Measurements from ENCODE around the gene ATP1A2.

DNA sequence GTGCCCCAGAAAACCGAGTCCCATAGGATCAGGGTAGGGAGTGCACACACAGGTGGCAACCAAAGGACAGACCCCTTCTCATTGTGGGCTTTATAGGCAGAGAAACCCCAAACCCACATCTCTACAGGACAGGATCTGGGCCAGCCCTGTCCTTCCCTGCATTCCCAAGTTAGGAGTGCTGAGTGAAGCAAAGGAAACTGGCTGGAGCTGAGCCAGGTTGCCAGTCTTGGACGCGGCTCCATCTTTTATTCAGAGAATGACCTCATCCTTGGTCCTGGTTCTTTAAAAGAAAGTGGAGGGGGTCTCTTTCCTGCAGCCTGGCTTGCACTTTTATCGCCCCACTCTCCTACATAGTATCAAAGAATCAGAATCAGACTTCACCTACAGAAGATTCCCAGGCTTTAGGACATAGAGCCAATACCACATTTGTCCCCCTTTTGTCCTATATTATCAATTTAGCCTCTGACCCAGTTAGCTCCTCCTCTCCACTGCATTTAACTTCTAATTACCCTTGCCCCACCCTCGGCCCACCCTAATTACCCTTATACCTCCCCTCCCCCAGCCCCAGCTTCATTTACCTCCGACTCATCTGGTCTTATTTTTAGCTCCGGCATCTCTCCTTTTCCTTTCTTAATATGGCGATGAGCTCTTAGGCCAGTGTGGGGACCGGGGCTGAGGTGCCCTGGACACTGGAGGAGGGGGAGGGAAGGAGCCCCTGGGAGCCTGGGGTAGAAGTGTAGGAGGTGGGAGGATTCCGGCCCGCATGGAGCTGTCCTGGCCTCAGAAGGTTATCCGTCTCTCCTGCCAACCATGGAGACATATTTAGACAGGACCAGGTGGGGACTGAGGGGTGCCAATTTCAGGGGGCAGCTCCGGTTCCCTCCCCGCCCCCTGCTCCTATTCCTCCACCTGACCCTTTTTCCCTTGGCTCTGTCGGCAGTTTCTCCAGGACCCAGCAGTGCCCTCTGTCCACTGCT is 74.4 kb downstream of the ATP1A2 start, which contains the start of gene CASQ1:
- TF ChIP-seq, protein P1, sequence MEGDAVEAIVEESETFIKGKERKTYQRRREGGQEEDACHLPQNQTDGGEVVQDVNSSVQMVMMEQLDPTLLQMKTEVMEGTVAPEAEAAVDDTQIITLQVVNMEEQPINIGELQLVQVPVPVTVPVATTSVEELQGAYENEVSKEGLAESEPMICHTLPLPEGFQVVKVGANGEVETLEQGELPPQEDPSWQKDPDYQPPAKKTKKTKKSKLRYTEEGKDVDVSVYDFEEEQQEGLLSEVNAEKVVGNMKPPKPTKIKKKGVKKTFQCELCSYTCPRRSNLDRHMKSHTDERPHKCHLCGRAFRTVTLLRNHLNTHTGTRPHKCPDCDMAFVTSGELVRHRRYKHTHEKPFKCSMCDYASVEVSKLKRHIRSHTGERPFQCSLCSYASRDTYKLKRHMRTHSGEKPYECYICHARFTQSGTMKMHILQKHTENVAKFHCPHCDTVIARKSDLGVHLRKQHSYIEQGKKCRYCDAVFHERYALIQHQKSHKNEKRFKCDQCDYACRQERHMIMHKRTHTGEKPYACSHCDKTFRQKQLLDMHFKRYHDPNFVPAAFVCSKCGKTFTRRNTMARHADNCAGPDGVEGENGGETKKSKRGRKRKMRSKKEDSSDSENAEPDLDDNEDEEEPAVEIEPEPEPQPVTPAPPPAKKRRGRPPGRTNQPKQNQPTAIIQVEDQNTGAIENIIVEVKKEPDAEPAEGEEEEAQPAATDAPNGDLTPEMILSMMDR (conservative IDR thresholded peaks at IDR 0.05; ENCODE audit: low read depth in 2 of 2) = no peak
- TF ChIP-seq ETS1 (IDR thresholded peaks at IDR 0.05) = no peak
